Activated T-helper 2 cell treated with anti-CD3 and anti-CD28 coated beads, Interferon-gamma antibody, Interleukin-2, Interleukin-4, amounts not matched to agents 10 μg/mL and 5 μg/mL and 100 μg/mL, durations not matched to agents 14 hours and 24 hours and 36 hours (primary cell): ENCODE measurements around the gene DNASE1L1. TPM values are rescaled to one million over a fixed set of nuclear protein-coding genes. Genes with fewer than 3 reads are reported as not detected.

Experiments used
- DNase-seq: peaks from one replicate; pipeline ENCODE4 v3.0.0; 2021; ENCODE audit warnings: low spot score
- H3K27ac Mint-ChIP-seq: one replicate; pipeline ENCODE4 v1.8.0; 2021; ENCODE audit warnings: mixed read lengths
- H3K27me3 Mint-ChIP-seq: one replicate; pipeline ENCODE4 v1.8.0; 2021; ENCODE audit warnings: low read depth, mixed read lengths
- H3K36me3 Mint-ChIP-seq: one replicate; pipeline ENCODE4 v1.8.0; 2021; ENCODE audit warnings: low read depth, mixed read lengths
- H3K4me1 Mint-ChIP-seq: one replicate; pipeline ENCODE4 v1.8.0; 2021; ENCODE audit warnings: low read depth, mixed read lengths
- H3K4me3 Mint-ChIP-seq: one replicate; pipeline ENCODE4 v1.8.0; 2021; ENCODE audit warnings: low read depth, mild to moderate bottlenecking, moderate library complexity, mixed read lengths
- H3K9me3 Mint-ChIP-seq: one replicate; pipeline ENCODE4 v1.8.0; 2021; ENCODE audit warnings: mixed read lengths
- intact Hi-C: fragments of 100-400 bp; cut with micrococcal nuclease; formaldehyde crosslinking; loops from one replicate; pipeline ENCODE4 v1.15.1; 2023
- total RNA-seq: library from RNA; stranded (reverse); gene quantifications from 2 replicates; pipeline ENCODE4 v1.2.3, GENCODE V29; 2022

DNASE1L1 gene
- total RNA-seq, 1 donor from 2014 or later, result 18.1 TPM

- H3K27ac Mint-ChIP-seq, result no peak overlapping the region
Measured at GRCh38 chrX:154381271-154381670, 27.8 kb downstream of the DNASE1L1 start.

GRCh38 chrX:154380787-154381186 is 28.3 kb downstream of the DNASE1L1 start:
- Mint-ChIP-seq H3K4me3 (peak overlapping the region; percentile 87), H3K4me1 (peaks cover 9% of the 10 kb centered on the region), H3K27me3 (no peaks in the 10 kb centered on the region), H3K27ac (peak overlapping the region; percentile 88), H3K9me3 (no peaks in the 10 kb centered on the region), H3K36me3 (peaks cover 13% of the 10 kb centered on the region)
- intact Hi-C loops, result no loop called here
- DNase-seq, result no peak

More at GRCh38 chrX:154381271-154381670, 27.8 kb downstream of the DNASE1L1 start:
- H3K9me3 Mint-ChIP-seq, result no peaks in the 10 kb centered on the region
- H3K4me3 Mint-ChIP-seq, result no peak overlapping the region
- H3K36me3 Mint-ChIP-seq, result peaks cover 13% of the 10 kb centered on the region
- H3K27me3 Mint-ChIP-seq, result no peaks in the 10 kb centered on the region
- H3K4me1 Mint-ChIP-seq, result peaks cover 9% of the 10 kb centered on the region
- intact Hi-C loops, result no loop called here
- no peak for DNase-seq

- Mint-ChIP-seq H3K4me1 (peaks cover 9% of the 10 kb centered on the region), H3K36me3 (peaks cover 13% of the 10 kb centered on the region), H3K27ac (peak overlapping the region; percentile 88), H3K9me3 (no peaks in the 10 kb centered on the region), H3K27me3 (no peaks in the 10 kb centered on the region), H3K4me3 (peak overlapping the region; percentile 87)
- intact Hi-C loops, result no loop called here
- no peak for DNase-seq
Measured at GRCh38 chrX:154380153-154380552, 28.9 kb downstream of the DNASE1L1 start.

- peaks cover 9% of the 10 kb centered on the region for H3K4me1 Mint-ChIP-seq
- no peaks in the 10 kb centered on the region for H3K27me3 Mint-ChIP-seq
- DNase-seq, result no peak
- H3K4me3 Mint-ChIP-seq, result peak overlapping the region; percentile 87
- intact Hi-C loops, result loop anchor here (5.0 to 10.0 kb wide), 2 partner anchors 407 to 455 kb away; partner anchors contain the start of genes ARHGAP4, HCFC1 and TMEM187
- H3K36me3 Mint-ChIP-seq, result peaks cover 13% of the 10 kb centered on the region
- no peaks in the 10 kb centered on the region for H3K9me3 Mint-ChIP-seq
- peak overlapping the region; percentile 88 for H3K27ac Mint-ChIP-seq
Measured at GRCh38 chrX:154379569-154379951, 29.5 kb downstream of the DNASE1L1 start.

GRCh38 chrX:154378799-154379568 is 30.1 kb downstream of the DNASE1L1 start, which contains the start of gene EMD:
EMD (plus strand) TSS chrX:154379295; CDS start chrX:154379485, 190 bp downstream.
- H3K27me3 Mint-ChIP-seq, result no peaks in the 10 kb centered on the region
- peak within 1 kb of the TSS; percentile 87 for H3K4me3 Mint-ChIP-seq
- H3K4me1 Mint-ChIP-seq, result peaks cover 9% of the 10 kb centered on the region
- H3K36me3 Mint-ChIP-seq, result peaks cover 13% of the 10 kb centered on the region
- H3K27ac Mint-ChIP-seq, result peak within 1 kb of the TSS; percentile 88
- peak; percentile 96 for DNase-seq
- intact Hi-C loops, result loop anchor here (1.0 to 10.0 kb wide), 3 partner anchors 10 to 454 kb away; partner anchors contain the start of genes ARHGAP4, HCFC1 and TMEM187
- no peaks in the 10 kb centered on the region for H3K9me3 Mint-ChIP-seq

GRCh38 chrX:154378059-154378798 is 30.8 kb downstream of the DNASE1L1 start:
- DNase-seq, result no peak
- peaks cover 13% of the 10 kb centered on the region for H3K36me3 Mint-ChIP-seq
- H3K4me1 Mint-ChIP-seq, result peaks cover 11% of the 10 kb centered on the region
- no peaks in the 10 kb centered on the region for H3K9me3 Mint-ChIP-seq
- intact Hi-C loops, result loop anchor here (1.0 to 10.0 kb wide), 3 partner anchors 9 to 453 kb away; partner anchors contain the start of genes ARHGAP4, HCFC1 and TMEM187
- H3K4me3 Mint-ChIP-seq, result peak overlapping the region; percentile 75
- H3K27me3 Mint-ChIP-seq, result no peaks in the 10 kb centered on the region
- peak overlapping the region; percentile 81 for H3K27ac Mint-ChIP-seq

GRCh38 chrX:154376774-154377173 is 32.3 kb downstream of the DNASE1L1 start:
- Mint-ChIP-seq H3K4me1 (peaks cover 15% of the 10 kb centered on the region), H3K27ac (peak overlapping the region; percentile 28), H3K27me3 (no peaks in the 10 kb centered on the region), H3K9me3 (no peaks in the 10 kb centered on the region), H3K4me3 (no peak overlapping the region), H3K36me3 (peaks cover 13% of the 10 kb centered on the region)
- DNase-seq, result no peak
- intact Hi-C loops, result loop anchor here (5.0 to 10.0 kb wide), 2 partner anchors 404 to 452 kb away; partner anchors contain the start of genes ARHGAP4, HCFC1 and TMEM187

- H3K4me3 Mint-ChIP-seq, result peak overlapping the region; percentile 33
- no peaks in the 10 kb centered on the region for H3K27me3 Mint-ChIP-seq
- H3K9me3 Mint-ChIP-seq, result no peaks in the 10 kb centered on the region
- DNase-seq, result no peak
- H3K27ac Mint-ChIP-seq, result peak overlapping the region; percentile 17
- intact Hi-C loops, result loop anchor here (5.0 to 10.0 kb wide), 2 partner anchors 403 to 450 kb away; partner anchors contain the start of genes ARHGAP4, HCFC1 and TMEM187
- H3K4me1 Mint-ChIP-seq, result peaks cover 11% of the 10 kb centered on the region
- H3K36me3 Mint-ChIP-seq, result peaks cover 9% of the 10 kb centered on the region
Measured at GRCh38 chrX:154375156-154375504, 33.9 kb downstream of the DNASE1L1 start.

- no peak for DNase-seq
- peak within 1 kb of the TSS; percentile 75 for H3K4me3 Mint-ChIP-seq
- intact Hi-C loops, result loop anchor here (5.0 to 10.0 kb wide), 3 partner anchors 277 to 450 kb away; partner anchors contain the start of genes ARHGAP4, HCFC1, MECP2 and TMEM187
- H3K9me3 Mint-ChIP-seq, result no peaks in the 10 kb centered on the region
- no peaks in the 10 kb centered on the region for H3K27me3 Mint-ChIP-seq
- peaks cover 8% of the 10 kb centered on the region for H3K4me1 Mint-ChIP-seq
- H3K27ac Mint-ChIP-seq, result peak within 1 kb of the TSS; percentile 22
- peaks cover 11% of the 10 kb centered on the region for H3K36me3 Mint-ChIP-seq
Measured at GRCh38 chrX:154374313-154375155, 34.5 kb downstream of the DNASE1L1 start, which contains the start of gene FLNA. FLNA (minus strand) TSS chrX:154374634; CDS start chrX:154371245, 3,389 bp downstream.

GRCh38 chrX:154373340-154374306 is 35.4 kb downstream of the DNASE1L1 start:
- intact Hi-C loops, result loop anchor here (5.0 to 10.0 kb wide), 2 partner anchors 276 to 449 kb away; partner anchors contain the start of genes ARHGAP4 and MECP2
- Mint-ChIP-seq H3K4me3 (peak overlapping the region; percentile 75), H3K36me3 (peaks cover 13% of the 10 kb centered on the region), H3K27me3 (no peaks in the 10 kb centered on the region), H3K9me3 (no peaks in the 10 kb centered on the region), H3K4me1 (peaks cover 8% of the 10 kb centered on the region), H3K27ac (peak overlapping the region; percentile 22)
- DNase-seq, result no peak

- Mint-ChIP-seq H3K4me1 (peaks cover 13% of the 10 kb centered on the region), H3K4me3 (peak overlapping the region; percentile 75), H3K27me3 (no peaks in the 10 kb centered on the region), H3K36me3 (peaks cover 21% of the 10 kb centered on the region), H3K27ac (peak overlapping the region; percentile 76), H3K9me3 (no peaks in the 10 kb centered on the region)
- DNase-seq, result no peak
- intact Hi-C loops, result loop anchor here (5.0 to 10.0 kb wide), 2 partner anchors 275 to 448 kb away; partner anchors contain the start of genes ARHGAP4 and MECP2
Measured at GRCh38 chrX:154372612-154373022, 36.4 kb downstream of the DNASE1L1 start.
